Common myeloid progenitor, CD34-positive (primary cell): ENCODE measurements around the gene NUCKS1.

ENCODE experiments used
- CTCF ChIA-PET: fragments of 350-600 bp; sonication (Branson Sonifier 250); formaldehyde crosslinking; loops from one replicate; lab custom pipeline; 2021; ENCODE audit warnings: antibody characterized with exemption; lab: Charles Lee
- POLR2A ChIA-PET: fragments of 350-600 bp; sonication (Branson Sonifier 250); formaldehyde crosslinking; loops from one replicate; lab custom pipeline; 2021; ENCODE audit warnings: antibody characterized with exemption; lab: Charles Lee
- DNase-seq, 3 donors: peaks; one replicate each; pipeline versions ENCODE4 v3.0.0 to v3.0.0-alpha.2; 2013
- H3K27ac ChIP-seq, 2 experiments: 1 replicate in 1 of 2; 2 replicates in 1 of 2; pipeline ENCODE4 v1.7.0; 2013; ENCODE audit warnings: inconsistent platforms in 2 of 2, low read length in 2 of 2, mild to moderate bottlenecking in 2 of 2, low read depth in 1 of 2, moderate library complexity in 1 of 2; ENCODE audit not compliant: severe bottlenecking in 2 of 2, insufficient read depth in 1 of 2, poor library complexity in 1 of 2
- H3K27me3 ChIP-seq, 5 experiments: replicated peaks in 2 of 5; 1 replicate in 3 of 5; 2 replicates in 2 of 5; pipeline versions ENCODE4 v1.6.1 to v1.7.0; 2013; ENCODE audit warnings: low read length in 4 of 5, mild to moderate bottlenecking in 2 of 5, moderate library complexity in 2 of 5, inconsistent platforms in 1 of 5; ENCODE audit not compliant: insufficient read depth in 5 of 5, control insufficient read depth in 4 of 5
- H3K36me3 ChIP-seq, 4 experiments: 1 replicate in 2 of 4; 2 replicates in 2 of 4; pipeline versions ENCODE4 v1.6.1 to v1.7.0; 2013; ENCODE audit warnings: low read length in 3 of 4, control low read depth in 1 of 4, mild to moderate bottlenecking in 1 of 4; ENCODE audit not compliant: control insufficient read depth in 4 of 4, insufficient read depth in 4 of 4
- H3K4me1 ChIP-seq, 4 experiments: 1 replicate in 3 of 4; 2 replicates in 1 of 4; pipeline versions ENCODE4 v1.6.1 to v1.7.1; 2013; ENCODE audit warnings: low read length in 3 of 4, mild to moderate bottlenecking in 3 of 4, control low read depth in 1 of 4, inconsistent platforms in 1 of 4, moderate library complexity in 1 of 4; ENCODE audit not compliant: control insufficient read depth in 4 of 4, insufficient read depth in 4 of 4; ENCODE audit errors: control extremely low read depth in 1 of 4
- H3K4me3 ChIP-seq, 7 experiments: 1 replicate in 4 of 7; 2 replicates in 3 of 7; pipeline versions ENCODE4 v1.5.1 to v1.7.0; 2013; ENCODE audit warnings: mild to moderate bottlenecking in 7 of 7, low read length in 6 of 7, moderate library complexity in 6 of 7, inconsistent platforms in 2 of 7, low read depth in 2 of 7, control low read depth in 1 of 7; ENCODE audit not compliant: insufficient read depth in 4 of 7, control insufficient read depth in 1 of 7; ENCODE audit errors: extremely low read depth in 1 of 7
- H3K9me3 ChIP-seq, 5 experiments: 1 replicate in 4 of 5; 2 replicates in 1 of 5; pipeline versions ENCODE4 v1.6.1 to v1.7.1; 2013; ENCODE audit warnings: low read length in 4 of 5, mild to moderate bottlenecking in 2 of 5, inconsistent platforms in 1 of 5, low read depth in 1 of 5, moderate library complexity in 1 of 5; ENCODE audit not compliant: control insufficient read depth in 4 of 5, insufficient read depth in 2 of 5; ENCODE audit errors: control extremely low read depth in 1 of 5
- WGBS: methylation state at CpG from one replicate; pipeline ENCODE4 v1.1.5; 2013; ENCODE audit not compliant: insufficient coverage; 5-methylcytosine and 5-hydroxymethylcytosine counted together

Gene NUCKS1

DNA sequence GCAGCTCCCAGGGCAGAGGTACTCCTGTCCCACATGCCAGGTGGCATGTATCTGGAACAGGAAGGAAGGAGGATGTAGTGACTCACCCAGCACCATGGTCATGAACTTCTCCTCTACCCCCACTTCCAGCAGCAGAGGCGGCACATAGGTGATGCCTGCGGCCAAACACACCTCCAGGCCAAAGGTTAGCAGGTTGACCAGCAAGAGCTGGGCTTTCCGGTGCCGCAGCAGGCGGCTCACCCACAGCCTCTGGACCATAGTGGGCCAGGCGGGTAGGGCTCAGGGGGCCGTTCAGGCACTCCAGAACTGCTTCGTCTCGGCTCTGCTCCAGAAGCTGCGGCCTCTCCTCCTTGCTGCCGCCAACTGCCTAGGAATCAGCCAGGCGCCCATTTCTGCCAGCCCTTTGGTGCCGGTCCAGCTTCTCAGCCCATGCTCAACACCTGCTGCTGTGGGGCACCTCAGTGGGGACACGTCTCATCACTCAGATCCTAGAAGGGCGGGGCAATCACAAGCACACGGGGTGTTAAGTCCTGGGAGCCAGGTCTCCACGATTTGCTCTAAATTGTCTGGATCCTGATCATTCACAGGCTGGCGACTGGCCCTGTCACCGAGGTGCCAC lies 85.5 kb downstream of the NUCKS1 start:
- peak overlapping the region in 2 of 7 experiments; percentile 26 to 44 for H3K4me3 ChIP-seq
- H3K9me3 ChIP-seq: no peaks in the 10 kb centered on the region
- WGBS: 84% methylated on average over 14 of the region's 19 CpGs
- H3K4me1 ChIP-seq: peaks cover 0 to 73% (median 67%) of the 10 kb centered on the region in 4 experiments
- ChIA-PET POLR2A (no interaction called here), CTCF (interaction anchor here (1.1 to 32.2 kb wide), 5 partner anchors 10 to 77 kb away, joined by 3 to 1013 read pairs (median 4); no protein-coding TSS in a partner anchor)
- H3K27ac ChIP-seq: peak overlapping the region in 1 of 2 experiments; percentile 60
- peaks cover 3 to 38% (median 19%) of the 10 kb centered on the region in 4 experiments for H3K36me3 ChIP-seq
- no peaks in the 10 kb centered on the region for H3K27me3 ChIP-seq
- DNase-seq: peak in 1 of 3 donors; percentile 56

DNA sequence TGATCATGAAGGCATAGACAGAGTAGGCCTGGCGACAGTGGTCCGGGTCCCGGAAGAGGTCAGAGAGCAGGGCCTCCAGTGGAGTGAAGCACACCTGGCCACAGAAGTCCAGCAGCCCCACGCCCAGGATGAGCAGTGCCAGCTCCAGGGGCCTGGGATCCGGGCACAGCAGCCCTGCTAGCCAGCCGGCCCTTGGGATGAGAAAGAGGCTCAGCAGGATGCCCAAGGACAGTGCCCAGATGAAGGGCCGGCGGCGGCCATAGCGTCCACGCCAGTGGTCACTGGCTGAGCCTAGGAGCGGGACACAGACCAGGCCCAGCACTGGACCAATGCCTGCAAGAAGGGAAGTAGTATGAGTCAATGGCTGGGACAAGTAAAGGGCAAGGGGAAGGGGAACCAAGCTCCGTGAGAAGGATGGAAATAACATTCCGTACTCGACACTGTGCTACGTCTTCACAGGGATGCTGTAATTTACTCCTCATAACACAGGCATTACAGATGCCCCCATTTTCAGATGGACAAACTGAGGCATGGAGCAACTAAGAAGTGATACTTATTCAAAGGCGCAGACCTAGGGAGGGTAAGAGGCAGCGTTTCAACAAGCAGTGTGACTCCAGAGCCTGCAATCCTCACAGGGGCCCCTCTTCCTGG lies 86.6 kb downstream of the NUCKS1 start:
- CTCF ChIA-PET: interaction anchor here (1.0 to 32.2 kb wide), 5 partner anchors 18 to 59 kb away, joined by 3 to 1013 read pairs (median 39); partner anchors contain the start of gene SLC45A3

More for the DNA sequence above, 86.6 kb downstream of the NUCKS1 start:
- Histone ChIP-seq H3K4me3 (no peak overlapping the region), H3K4me1 (peaks cover 0 to 64% (median 61%) of the 10 kb centered on the region in 4 experiments), H3K27ac (no peak overlapping the region), H3K27me3 (no peaks in the 10 kb centered on the region), H3K36me3 (peaks cover 3 to 45% (median 27%) of the 10 kb centered on the region in 4 experiments), H3K9me3 (no peaks in the 10 kb centered on the region)
- no peak for DNase-seq
- 96% methylated on average over 16 of the region's 18 CpGs for WGBS
- POLR2A ChIA-PET: no interaction called here
